Small intestine (tissue), 7 donors: Measurements from ENCODE around the gene UBE2Z. TPM values are rescaled to one million over a fixed set of nuclear protein-coding genes. Genes with fewer than 3 reads are reported as not detected.
A peak's percentile ranks its signal among the peaks of the same experiment; 100 is the strongest.

Experiments used
- DNase-seq, 2 donors: peaks; one replicate each; pipeline versions ENCODE4 v3.0.0 to v3.0.0-alpha.2; 2013
- FAIRE-seq: peaks from 2 replicates; lab custom pipeline; 2012; peaks lifted over from hg19 to GRCh38; lab: Jason Lieb, UNC
- H3K27ac ChIP-seq, 3 donors: one replicate each; pipeline ENCODE4 v1.5.1; 2013; ENCODE audit warnings: low read length in 2 of 3, mild to moderate bottlenecking in 2 of 3, control low read depth in 1 of 3, inconsistent platforms in 1 of 3, low read depth in 1 of 3, moderate library complexity in 1 of 3
- H3K27me3 ChIP-seq, 3 donors: one replicate each; pipeline ENCODE4 v1.6.1; 2013; ENCODE audit warnings: low read length in 3 of 3, inconsistent platforms in 1 of 3; ENCODE audit not compliant: control insufficient read depth in 3 of 3, insufficient read depth in 3 of 3
- H3K36me3 ChIP-seq, 3 donors: one replicate each; pipeline ENCODE4 v1.6.1; 2013; ENCODE audit warnings: low read length in 3 of 3, inconsistent platforms in 1 of 3, low read depth in 1 of 3, mild to moderate bottlenecking in 1 of 3, moderate library complexity in 1 of 3; ENCODE audit not compliant: control insufficient read depth in 3 of 3, insufficient read depth in 2 of 3
- H3K4me1 ChIP-seq, 3 donors: one replicate each; pipeline ENCODE4 v1.6.1; 2013; ENCODE audit warnings: low read length in 2 of 3, inconsistent platforms in 1 of 3, low read depth in 1 of 3, mild to moderate bottlenecking in 1 of 3, moderate library complexity in 1 of 3; ENCODE audit not compliant: control insufficient read depth in 3 of 3, insufficient read depth in 2 of 3
- H3K4me3 ChIP-seq, 3 donors: one replicate each; pipeline ENCODE4 v1.5.1; 2013; ENCODE audit warnings: low read length in 3 of 3, control low read depth in 1 of 3, inconsistent platforms in 1 of 3, low read depth in 1 of 3, mild to moderate bottlenecking in 1 of 3, moderate library complexity in 1 of 3
- H3K9me3 ChIP-seq, 2 donors: one replicate each; pipeline ENCODE4 v1.6.1; 2013; ENCODE audit warnings: low read depth in 1 of 2, low read length in 1 of 2; ENCODE audit not compliant: control insufficient read depth in 2 of 2, insufficient read depth in 1 of 2
- WGBS, 3 donors: extraction: QIAGEN DNeasy Blood & Tissue Kit; methylation state at CpG; one replicate each; pipeline ENCODE4 v1.1.7; 2013; 5-methylcytosine and 5-hydroxymethylcytosine counted together
- polyA plus RNA-seq, 4 donors: library from polyadenylated mRNA; stranded (reverse) in 3 of 4; unstranded in 1 of 4; fragments of 200-250 nt in 3 of 4; fragments of 120-200 nt in 1 of 4; gene quantifications; one replicate each; pipeline versions ENCODE4 v1.2.1 to v1.2.3, GENCODE V29; 2013
- donor health status: healthy with polysubstance abuse.
- donor health status: control.
- donor health status: control.
- donor health status: Bipolar disorder and iron deficiency.
- donor health status: healthy.

The UBE2Z gene
- polyA plus RNA-seq, 4 donors: 39.1 to 67.7 (median 43.7) TPM

GRCh38 chr17:48907713-48908046, 527 bp upstream of the UBE2Z start:
- peaks cover 2 to 22% (median 12%) of the 10 kb centered on the region in 3 donors for H3K4me1 ChIP-seq
- DNase-seq (no peak), FAIRE-seq (no peak)
- H3K27ac ChIP-seq: peak overlapping the region; percentile 81 to 93 (median 92)
- peaks cover 0 to 5% (median 0%) of the 10 kb centered on the region in 3 donors for H3K36me3 ChIP-seq
- no peaks in the 10 kb centered on the region for H3K27me3 ChIP-seq
- peak overlapping the region; percentile 69 to 98 (median 86) for H3K4me3 ChIP-seq
- H3K9me3 ChIP-seq: no peaks in the 10 kb centered on the region
- WGBS, 3 donors: 32 to 50% (median 39%) methylated on average over 2 of the region's 2 CpGs

GRCh38 chr17:48908853-48909394, 717 bp downstream of the UBE2Z start:
- 1 to 2% (median 1%) methylated on average over 30 to 36 of the region's 36 CpGs for WGBS, 3 donors
- Histone ChIP-seq H3K27me3 (no peaks in the 10 kb centered on the region), H3K27ac (peak overlapping the region; percentile 81 to 93 (median 92)), H3K4me3 (peak overlapping the region; percentile 69 to 98 (median 86)), H3K36me3 (peaks cover 3 to 15% (median 5%) of the 10 kb centered on the region in 3 donors), H3K9me3 (no peaks in the 10 kb centered on the region), H3K4me1 (peaks cover 2 to 22% (median 13%) of the 10 kb centered on the region in 3 donors)
- DNase-seq (peak; percentile 34 to 84), FAIRE-seq (no peak)

GRCh38 chr17:48909783-48910182, 1.6 kb downstream of the UBE2Z start:
- FAIRE-seq (no peak), DNase-seq (no peak)
- H3K4me1 ChIP-seq: peaks cover 2 to 22% (median 13%) of the 10 kb centered on the region in 3 donors
- no peak overlapping the region for H3K27ac ChIP-seq
- WGBS, 3 donors: 38 to 47% (median 45%) methylated on average over 4 of the region's 4 CpGs
- peak overlapping the region in 2 of 3 donors; percentile 69 to 86 for H3K4me3 ChIP-seq
- H3K9me3 ChIP-seq: no peaks in the 10 kb centered on the region
- H3K27me3 ChIP-seq: no peaks in the 10 kb centered on the region
- peaks cover 4 to 18% (median 5%) of the 10 kb centered on the region in 3 donors for H3K36me3 ChIP-seq

GRCh38 chr17:48910370-48910769, 2.2 kb downstream of the UBE2Z start:
- H3K27ac ChIP-seq: no peak overlapping the region
- H3K4me1 ChIP-seq: peaks cover 2 to 22% (median 13%) of the 10 kb centered on the region in 3 donors
- H3K9me3 ChIP-seq: no peaks in the 10 kb centered on the region
- no peaks in the 10 kb centered on the region for H3K27me3 ChIP-seq
- DNase-seq (no peak), FAIRE-seq (no peak)
- peaks cover 4 to 22% (median 5%) of the 10 kb centered on the region in 3 donors for H3K36me3 ChIP-seq
- H3K4me3 ChIP-seq: no peak overlapping the region
- 45 to 57% (median 53%) methylated on average over 2 of the region's 2 CpGs for WGBS, 3 donors

- Histone ChIP-seq H3K9me3 (no peaks in the 10 kb centered on the region), H3K36me3 (peaks cover 4 to 37% (median 10%) of the 10 kb centered on the region in 3 donors), H3K27me3 (no peaks in the 10 kb centered on the region), H3K4me1 (peaks cover 2 to 21% (median 13%) of the 10 kb centered on the region in 3 donors), H3K4me3 (no peak overlapping the region), H3K27ac (no peak overlapping the region)
- 91 to 94% (median 94%) methylated on average over 2 of the region's 2 CpGs for WGBS, 3 donors
- DNase-seq: no peak
- FAIRE-seq: no peak
Observed at GRCh38 chr17:48912476-48912875, 4.3 kb downstream of the UBE2Z start.

- peak overlapping the region in 2 of 3 donors; percentile 57 to 80 for H3K27ac ChIP-seq
- H3K4me1 ChIP-seq: peaks cover 0 to 6% (median 4%) of the 10 kb centered on the region in 3 donors
- 54 to 60% (median 60%) methylated on average over 5 of the region's 5 CpGs for whole genome bisulfite sequencing, 3 donors
- H3K9me3 ChIP-seq: no peaks in the 10 kb centered on the region
- DNase-seq: peak in 1 of 2 donors; percentile 37
- H3K27me3 ChIP-seq: no peaks in the 10 kb centered on the region
- H3K36me3 ChIP-seq: peaks cover 6 to 66% (median 23%) of the 10 kb centered on the region in 3 donors
- no peak for FAIRE-seq
- H3K4me3 ChIP-seq: no peak overlapping the region
Observed at GRCh38 chr17:48915459-48916282, 7.5 kb downstream of the UBE2Z start.

GRCh38 chr17:48925251-48925990, 17.2 kb downstream of the UBE2Z start:
- peaks cover 35 to 85% (median 48%) of the 10 kb centered on the region in 3 donors for H3K36me3 ChIP-seq
- H3K4me1 ChIP-seq: peaks cover 0 to 1% (median 0%) of the 10 kb centered on the region in 3 donors
- H3K27me3 ChIP-seq: no peaks in the 10 kb centered on the region
- WGBS, 3 donors: 74 to 90% (median 78%) methylated on average over 4 of the region's 4 CpGs
- DNase-seq (no peak), FAIRE-seq (no peak)
- no peak overlapping the region for H3K4me3 ChIP-seq
- no peak overlapping the region for H3K27ac ChIP-seq
- no peaks in the 10 kb centered on the region for H3K9me3 ChIP-seq

GRCh38 chr17:48925991-48926342, 17.8 kb downstream of the UBE2Z start:
- no peaks in the 10 kb centered on the region for H3K9me3 ChIP-seq
- FAIRE-seq: no peak
- no peak overlapping the region for H3K27ac ChIP-seq
- H3K4me1 ChIP-seq: peaks cover 0 to 4% (median 0%) of the 10 kb centered on the region in 3 donors
- peaks cover 37 to 82% (median 49%) of the 10 kb centered on the region in 3 donors for H3K36me3 ChIP-seq
- H3K27me3 ChIP-seq: no peaks in the 10 kb centered on the region
- no peak overlapping the region for H3K4me3 ChIP-seq
- DNase-seq: no peak
- WGBS, 3 donors: 17 to 43% (median 21%) methylated on average over 3 of the region's 3 CpGs
